Upper lobe of left lung (tissue), 4 donors: ENCODE data around the gene HOMER1.

Source experiments
- POLR2A ChIP-seq, 4 donors: fragments of 450-650 bp; IDR thresholded peaks; one replicate each; pipeline ENCODE4 v1.5.1; 2016 to 2017; ENCODE audit warnings: antibody characterized with exemption in 4 of 4, mild to moderate bottlenecking in 2 of 4
- POLR2AphosphoS5 ChIP-seq, 2 donors: sonication (generic); formaldehyde crosslinking; IDR thresholded peaks; one replicate each; pipeline ENCODE4 v1.5.1; 2017; ENCODE audit warnings: antibody characterized with exemption in 2 of 2
- TF ChIP-seq, protein P1 (sequence below), 6 experiments: fragments of 450-650 bp in 4 of 6; fragments of 200-600 bp in 2 of 6; sonication (generic) in 2 of 6; IDR thresholded peaks; one replicate each; pipeline ENCODE4 v1.5.1; 2016 to 2019; ENCODE audit warnings: antibody characterized with exemption in 6 of 6

DNA sequence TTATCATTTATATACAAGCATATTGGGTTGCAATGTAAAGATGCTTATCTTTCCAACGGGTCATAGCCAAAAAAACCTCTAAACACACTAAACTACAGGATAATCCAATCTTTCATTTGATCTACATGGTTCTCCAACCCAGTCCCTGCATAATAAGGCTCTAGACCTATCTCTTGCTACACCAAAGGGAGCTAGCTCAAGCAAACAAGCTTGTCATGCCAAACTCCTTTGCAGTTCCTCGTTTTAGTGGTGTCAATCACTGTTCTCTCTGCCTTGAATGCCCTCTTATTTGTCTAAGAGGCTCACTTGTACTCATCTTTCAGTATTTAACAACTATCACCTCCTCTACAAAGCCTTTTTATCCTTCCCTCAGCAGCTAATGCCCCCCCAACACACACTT, 5.6 kb downstream of the HOMER1 start:
- TF ChIP-seq, protein P1, sequence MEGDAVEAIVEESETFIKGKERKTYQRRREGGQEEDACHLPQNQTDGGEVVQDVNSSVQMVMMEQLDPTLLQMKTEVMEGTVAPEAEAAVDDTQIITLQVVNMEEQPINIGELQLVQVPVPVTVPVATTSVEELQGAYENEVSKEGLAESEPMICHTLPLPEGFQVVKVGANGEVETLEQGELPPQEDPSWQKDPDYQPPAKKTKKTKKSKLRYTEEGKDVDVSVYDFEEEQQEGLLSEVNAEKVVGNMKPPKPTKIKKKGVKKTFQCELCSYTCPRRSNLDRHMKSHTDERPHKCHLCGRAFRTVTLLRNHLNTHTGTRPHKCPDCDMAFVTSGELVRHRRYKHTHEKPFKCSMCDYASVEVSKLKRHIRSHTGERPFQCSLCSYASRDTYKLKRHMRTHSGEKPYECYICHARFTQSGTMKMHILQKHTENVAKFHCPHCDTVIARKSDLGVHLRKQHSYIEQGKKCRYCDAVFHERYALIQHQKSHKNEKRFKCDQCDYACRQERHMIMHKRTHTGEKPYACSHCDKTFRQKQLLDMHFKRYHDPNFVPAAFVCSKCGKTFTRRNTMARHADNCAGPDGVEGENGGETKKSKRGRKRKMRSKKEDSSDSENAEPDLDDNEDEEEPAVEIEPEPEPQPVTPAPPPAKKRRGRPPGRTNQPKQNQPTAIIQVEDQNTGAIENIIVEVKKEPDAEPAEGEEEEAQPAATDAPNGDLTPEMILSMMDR (IDR thresholded peaks at IDR 0.05), result no peak
- no peak for TF ChIP-seq POLR2AphosphoS5 (IDR thresholded peaks at IDR 0.05)
- no peak for TF ChIP-seq POLR2A (IDR thresholded peaks at IDR 0.05)
